Stimulated activated CD4-positive, alpha-beta T cell treated with anti-CD3 and anti-CD28 coated beads, Interleukin-12 subunit alpha, Interleukin-12 subunit beta, amount 100 ng/mL, for 48 hours (primary cell): Measurements from ENCODE around the gene PTPN13.

Experiments
- DNase-seq, 3 donors: peaks; one replicate each; pipeline ENCODE4 v3.0.0-alpha.2; 2020; ENCODE audit warnings: low read depth in 2 of 3, low spot score in 1 of 3

The PTPN13 gene

GRCh38 chr4:86818211-86818610, 224.1 kb downstream of the PTPN13 start:
- DNase-seq: no peak

GRCh38 chr4:86818841-86819240, 224.7 kb downstream of the PTPN13 start:
- no peak for DNase-seq

GRCh38 chr4:86819561-86819960, 225.4 kb downstream of the PTPN13 start:
- no peak for DNase-seq

- DNase-seq: no peak
Observed at GRCh38 chr4:86821151-86821550, 227.0 kb downstream of the PTPN13 start.

- DNase-seq: no peak
Observed at GRCh38 chr4:86822136-86822535, 228.0 kb downstream of the PTPN13 start.

- DNase-seq: no peak
Observed at GRCh38 chr4:86825511-86825910, 231.4 kb downstream of the PTPN13 start.

- no peak for DNase-seq
Observed at GRCh38 chr4:86831262-86832130, 237.4 kb downstream of the PTPN13 start.

- DNase-seq: no peak
Observed at GRCh38 chr4:86833615-86834014, 239.5 kb downstream of the PTPN13 start.

GRCh38 chr4:86834901-86835300, 240.8 kb downstream of the PTPN13 start:
- no peak for DNase-seq

GRCh38 chr4:86835677-86836076, 241.6 kb downstream of the PTPN13 start:
- DNase-seq: no peak

GRCh38 chr4:86837691-86838503, 243.8 kb downstream of the PTPN13 start:
- no peak for DNase-seq

- no peak for DNase-seq
Observed at GRCh38 chr4:86840858-86841257, 246.7 kb downstream of the PTPN13 start.

- DNase-seq: no peak
Observed at GRCh38 chr4:86841309-86841708, 247.2 kb downstream of the PTPN13 start.

- DNase-seq: no peak
Observed at GRCh38 chr4:86845593-86845992, 251.5 kb downstream of the PTPN13 start.

GRCh38 chr4:86846921-86847320, 252.8 kb downstream of the PTPN13 start:
- DNase-seq: no peak

- DNase-seq: no peak
Observed at GRCh38 chr4:86847571-86847970, 253.5 kb downstream of the PTPN13 start.

GRCh38 chr4:86848136-86848535, 254.0 kb downstream of the PTPN13 start:
- no peak for DNase-seq

- DNase-seq: no peak
Observed at GRCh38 chr4:86848732-86849619, 254.9 kb downstream of the PTPN13 start, which contains the start of gene SLC10A6. TSS of gene SLC10A6 (minus strand) at chr4:86849384. CDS start at chr4:86849115, 269 bp downstream.

- no peak for DNase-seq
Observed at GRCh38 chr4:86853209-86853608, 259.1 kb downstream of the PTPN13 start.

- DNase-seq: no peak
Observed at GRCh38 chr4:86855572-86855971, 261.5 kb downstream of the PTPN13 start.

GRCh38 chr4:86856896-86857295, 262.8 kb downstream of the PTPN13 start:
- DNase-seq: no peak
